Activated naive CD8-positive, alpha-beta T cell (primary cell): ENCODE measurements around the gene MYO16.
"Not testable (repeated sequence)": the region's sequence is repeated elsewhere in the genome, so short reads cannot be mapped to it uniquely, and the experiment has no call there.

Experiments used
- H3K27ac Mint-ChIP-seq: one replicate; pipeline ENCODE4 v1.8.0; 2021; ENCODE audit warnings: mixed read lengths
- H3K27me3 Mint-ChIP-seq: one replicate; pipeline ENCODE4 v1.8.0; 2021; ENCODE audit warnings: mixed read lengths
- H3K36me3 Mint-ChIP-seq: one replicate; pipeline ENCODE4 v1.8.0; 2021; ENCODE audit warnings: mixed read lengths
- H3K4me1 Mint-ChIP-seq: one replicate; pipeline ENCODE4 v1.8.0; 2021; ENCODE audit warnings: low read depth, mixed read lengths
- H3K4me3 Mint-ChIP-seq: one replicate; pipeline ENCODE4 v1.8.0; 2021; ENCODE audit warnings: mild to moderate bottlenecking, mixed read lengths
- H3K9me3 Mint-ChIP-seq: one replicate; pipeline ENCODE4 v1.8.0; 2021; ENCODE audit warnings: low read depth, mixed read lengths

The MYO16 gene

GRCh38 chr13:108897955-108898354 is 268.5 kb downstream of the MYO16 start:
- Mint-ChIP-seq H3K27me3 (peaks cover 8% of the 10 kb centered on the region), H3K4me1 (peaks cover 8% of the 10 kb centered on the region), H3K9me3 (no peaks in the 10 kb centered on the region), H3K27ac (no peak overlapping the region), H3K4me3 (peak overlapping the region; percentile 48), H3K36me3 (no peaks in the 10 kb centered on the region)

- Mint-ChIP-seq H3K9me3 (no peaks in the 10 kb centered on the region), H3K27me3 (peaks cover 5% of the 10 kb centered on the region), H3K36me3 (no peaks in the 10 kb centered on the region), H3K4me3 (no peak overlapping the region), H3K4me1 (peaks cover 6% of the 10 kb centered on the region), H3K27ac (no peak overlapping the region)
Measured at GRCh38 chr13:108902405-108903155, 273.2 kb downstream of the MYO16 start.

- Mint-ChIP-seq H3K4me1 (no peaks in the 10 kb centered on the region), H3K9me3 (no peaks in the 10 kb centered on the region), H3K27me3 (peaks cover 3% of the 10 kb centered on the region), H3K36me3 (no peaks in the 10 kb centered on the region), H3K4me3 (no peak overlapping the region), H3K27ac (no peak overlapping the region)
Measured at GRCh38 chr13:108903613-108904012, 274.2 kb downstream of the MYO16 start.

- Mint-ChIP-seq H3K4me1 (peaks cover 18% of the 10 kb centered on the region), H3K4me3 (no peak overlapping the region), H3K27ac (no peak overlapping the region), H3K27me3 (peaks cover 5% of the 10 kb centered on the region), H3K36me3 (no peaks in the 10 kb centered on the region), H3K9me3 (no peaks in the 10 kb centered on the region)
Measured at GRCh38 chr13:108911807-108912206, 282.4 kb downstream of the MYO16 start.

- not testable (repeated sequence) for H3K9me3 Mint-ChIP-seq, H3K36me3 Mint-ChIP-seq, H3K27ac Mint-ChIP-seq, H3K4me3 Mint-ChIP-seq, H3K27me3 Mint-ChIP-seq
- H3K4me1 Mint-ChIP-seq: peaks cover 18% of the 10 kb centered on the region
Measured at GRCh38 chr13:108913731-108914130, 284.3 kb downstream of the MYO16 start.

- Mint-ChIP-seq H3K4me1 (peaks cover 18% of the 10 kb centered on the region), H3K27ac (peak overlapping the region; percentile 95), H3K27me3 (peaks cover 5% of the 10 kb centered on the region), H3K4me3 (peak overlapping the region; percentile 72), H3K36me3 (no peaks in the 10 kb centered on the region), H3K9me3 (no peaks in the 10 kb centered on the region)
Measured at GRCh38 chr13:108915095-108915633, 285.8 kb downstream of the MYO16 start.

- H3K27me3 Mint-ChIP-seq: peaks cover 2% of the 10 kb centered on the region
- H3K9me3 Mint-ChIP-seq: no peaks in the 10 kb centered on the region
Measured at GRCh38 chr13:108915634-108916512, 286.5 kb downstream of the MYO16 start.

GRCh38 chr13:108917581-108917980 is 288.2 kb downstream of the MYO16 start:
- Mint-ChIP-seq H3K27ac (no peak overlapping the region), H3K9me3 (no peaks in the 10 kb centered on the region), H3K4me1 (peaks cover 18% of the 10 kb centered on the region), H3K36me3 (no peaks in the 10 kb centered on the region), H3K4me3 (no peak overlapping the region), H3K27me3 (peaks cover 2% of the 10 kb centered on the region)

More at GRCh38 chr13:108915634-108916512, 286.5 kb downstream of the MYO16 start:
- H3K36me3 Mint-ChIP-seq: no peaks in the 10 kb centered on the region
- peak overlapping the region; percentile 95 for H3K27ac Mint-ChIP-seq
- peaks cover 18% of the 10 kb centered on the region for H3K4me1 Mint-ChIP-seq
- H3K4me3 Mint-ChIP-seq: peak overlapping the region; percentile 72

- H3K27me3 Mint-ChIP-seq: peaks cover 1% of the 10 kb centered on the region
- peaks cover 18% of the 10 kb centered on the region for H3K4me1 Mint-ChIP-seq
- H3K9me3 Mint-ChIP-seq: no peaks in the 10 kb centered on the region
- H3K36me3 Mint-ChIP-seq: no peaks in the 10 kb centered on the region
- H3K27ac Mint-ChIP-seq: no peak overlapping the region
- no peak overlapping the region for H3K4me3 Mint-ChIP-seq
Measured at GRCh38 chr13:108919036-108919907, 289.9 kb downstream of the MYO16 start.

- Mint-ChIP-seq H3K4me3 (no peak overlapping the region), H3K36me3 (no peaks in the 10 kb centered on the region), H3K4me1 (peaks cover 15% of the 10 kb centered on the region), H3K9me3 (no peaks in the 10 kb centered on the region), H3K27ac (no peak overlapping the region), H3K27me3 (no peaks in the 10 kb centered on the region)
Measured at GRCh38 chr13:108920137-108920536, 290.7 kb downstream of the MYO16 start.

GRCh38 chr13:108921238-108921637 is 291.8 kb downstream of the MYO16 start:
- Mint-ChIP-seq H3K4me1 (peaks cover 4% of the 10 kb centered on the region), H3K9me3 (no peaks in the 10 kb centered on the region), H3K36me3 (no peaks in the 10 kb centered on the region), H3K27me3 (peaks cover under 1% of the 10 kb centered on the region), H3K4me3 (no peak overlapping the region), H3K27ac (no peak overlapping the region)

- Mint-ChIP-seq H3K9me3 (no peaks in the 10 kb centered on the region), H3K27ac (no peak overlapping the region), H3K4me1 (no peaks in the 10 kb centered on the region), H3K36me3 (no peaks in the 10 kb centered on the region), H3K4me3 (no peak overlapping the region), H3K27me3 (peaks cover 4% of the 10 kb centered on the region)
Measured at GRCh38 chr13:108922108-108922507, 292.7 kb downstream of the MYO16 start.

- Mint-ChIP-seq H3K9me3 (no peaks in the 10 kb centered on the region), H3K27me3 (peaks cover 4% of the 10 kb centered on the region), H3K27ac (no peak overlapping the region), H3K4me3 (no peak overlapping the region), H3K4me1 (no peaks in the 10 kb centered on the region), H3K36me3 (no peaks in the 10 kb centered on the region)
Measured at GRCh38 chr13:108923386-108924047, 294.1 kb downstream of the MYO16 start.

- Mint-ChIP-seq H3K4me1 (no peaks in the 10 kb centered on the region), H3K27ac (no peak overlapping the region), H3K27me3 (peaks cover 4% of the 10 kb centered on the region), H3K36me3 (no peaks in the 10 kb centered on the region), H3K9me3 (no peaks in the 10 kb centered on the region), H3K4me3 (no peak overlapping the region)
Measured at GRCh38 chr13:108924134-108924533, 294.7 kb downstream of the MYO16 start.
